ENCODE results near the gene RNF10. TPM values are rescaled to one million over a fixed set of nuclear protein-coding genes. Genes with fewer than 3 reads are reported as not detected.

RNF10 gene
- total RNA-seq, 4 donors from 2014 or later: 98.2 to 206 (median 163) TPM

DNA sequence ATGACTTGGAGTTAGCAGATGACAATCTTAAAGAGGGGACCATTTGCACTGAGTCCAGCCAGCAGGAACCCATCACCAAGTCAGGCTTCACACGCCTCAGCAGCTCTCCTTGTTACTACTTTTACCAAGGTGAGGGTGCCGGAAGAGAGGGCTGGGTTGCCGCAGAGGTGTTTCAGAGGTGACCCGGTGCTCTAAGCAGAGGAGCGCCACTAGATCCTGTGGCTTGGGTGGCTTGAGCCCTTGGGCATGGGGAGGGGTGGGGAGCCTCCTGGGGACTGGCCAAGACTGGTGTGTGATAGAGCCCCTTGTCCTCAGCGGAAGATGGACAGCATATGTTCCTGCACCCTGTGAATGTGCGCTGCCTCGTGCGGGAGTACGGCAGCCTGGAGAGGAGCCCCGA is 29.3 kb downstream of the RNF10 start:
- no peak overlapping the region for H3K27ac ChIP-seq
- no peaks in the 10 kb centered on the region for H3K9me3 ChIP-seq
- peak in 1 of 2 donors; percentile 49 for DNase-seq (ENCODE audit: low spot score in 2 of 2)
- WGBS: 98% methylated on average over 11 of the region's 11 CpGs
- H3K27me3 ChIP-seq: no peaks in the 10 kb centered on the region
- TF ChIP-seq POLR2A (IDR thresholded peaks at IDR 0.05) (no peak), EP300 (IDR thresholded peaks at IDR 0.05) (no peak), POLR2AphosphoS5 (IDR thresholded peaks at IDR 0.05) (no peak)
- TF ChIP-seq, protein P1, sequence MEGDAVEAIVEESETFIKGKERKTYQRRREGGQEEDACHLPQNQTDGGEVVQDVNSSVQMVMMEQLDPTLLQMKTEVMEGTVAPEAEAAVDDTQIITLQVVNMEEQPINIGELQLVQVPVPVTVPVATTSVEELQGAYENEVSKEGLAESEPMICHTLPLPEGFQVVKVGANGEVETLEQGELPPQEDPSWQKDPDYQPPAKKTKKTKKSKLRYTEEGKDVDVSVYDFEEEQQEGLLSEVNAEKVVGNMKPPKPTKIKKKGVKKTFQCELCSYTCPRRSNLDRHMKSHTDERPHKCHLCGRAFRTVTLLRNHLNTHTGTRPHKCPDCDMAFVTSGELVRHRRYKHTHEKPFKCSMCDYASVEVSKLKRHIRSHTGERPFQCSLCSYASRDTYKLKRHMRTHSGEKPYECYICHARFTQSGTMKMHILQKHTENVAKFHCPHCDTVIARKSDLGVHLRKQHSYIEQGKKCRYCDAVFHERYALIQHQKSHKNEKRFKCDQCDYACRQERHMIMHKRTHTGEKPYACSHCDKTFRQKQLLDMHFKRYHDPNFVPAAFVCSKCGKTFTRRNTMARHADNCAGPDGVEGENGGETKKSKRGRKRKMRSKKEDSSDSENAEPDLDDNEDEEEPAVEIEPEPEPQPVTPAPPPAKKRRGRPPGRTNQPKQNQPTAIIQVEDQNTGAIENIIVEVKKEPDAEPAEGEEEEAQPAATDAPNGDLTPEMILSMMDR (IDR thresholded peaks at IDR 0.05): no peak
- peaks cover 91% of the 10 kb centered on the region for H3K36me3 ChIP-seq
- H3K4me1 ChIP-seq: no peaks in the 10 kb centered on the region
- H3K4me3 ChIP-seq: no peak overlapping the region

DNA sequence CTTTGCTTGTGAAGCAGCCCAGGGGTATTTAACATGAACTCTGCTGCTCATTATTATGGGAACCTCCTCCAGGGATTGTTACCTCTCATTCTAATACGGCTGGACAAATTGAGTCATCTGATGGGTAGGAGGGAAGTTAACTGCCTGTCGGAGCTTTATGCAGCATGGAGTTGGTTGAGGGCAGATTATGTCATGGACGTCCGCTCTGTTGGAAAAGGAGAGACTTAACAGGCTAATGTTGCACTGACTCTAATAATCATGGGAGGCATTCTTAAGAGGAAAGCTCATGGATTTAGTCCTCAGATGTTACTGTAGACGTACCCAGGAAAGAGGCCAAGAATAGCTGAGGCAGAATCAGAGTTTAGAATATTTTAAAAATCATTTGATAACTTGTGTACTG is 37.1 kb downstream of the RNF10 start:
- no peaks in the 10 kb centered on the region for H3K9me3 ChIP-seq
- no peaks in the 10 kb centered on the region for H3K27me3 ChIP-seq
- peaks cover 5% of the 10 kb centered on the region for H3K4me1 ChIP-seq
- H3K36me3 ChIP-seq: peaks cover 98% of the 10 kb centered on the region
- no peak overlapping the region for H3K4me3 ChIP-seq
- no peak for TF ChIP-seq POLR2AphosphoS5 (IDR thresholded peaks at IDR 0.05)
- TF ChIP-seq, protein P1 (IDR thresholded peaks at IDR 0.05): no peak
- no peak for TF ChIP-seq EP300 (IDR thresholded peaks at IDR 0.05)
- TF ChIP-seq POLR2A (IDR thresholded peaks at IDR 0.05): no peak
- 83% methylated on average over 5 of the region's 5 CpGs for WGBS
- DNase-seq (ENCODE audit: low spot score in 2 of 2): no peak
- no peak overlapping the region for H3K27ac ChIP-seq

DNA sequence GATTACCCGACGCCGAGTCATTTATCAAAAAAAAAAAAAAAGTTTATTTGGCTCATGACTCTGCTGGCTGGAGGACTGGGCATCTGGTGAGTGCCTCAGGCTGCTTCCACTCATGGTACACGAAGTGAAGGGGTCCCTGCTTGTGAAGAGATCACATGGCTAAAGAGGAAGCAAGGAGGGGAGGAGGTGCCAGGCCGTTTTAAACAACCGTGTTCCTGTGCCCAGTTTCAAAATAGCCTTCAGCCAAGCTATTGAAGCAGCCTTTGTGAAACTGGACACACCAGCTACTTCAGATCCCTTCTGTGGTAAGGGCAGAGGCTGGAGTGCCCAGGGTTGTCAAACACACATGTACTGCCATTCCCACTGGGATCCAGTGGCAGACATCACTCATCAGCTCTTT is 39.4 kb downstream of the RNF10 start:
- TF ChIP-seq POLR2A (IDR thresholded peaks at IDR 0.05): no peak
- TF ChIP-seq, protein P1 (IDR thresholded peaks at IDR 0.05): no peak
- no peak for TF ChIP-seq POLR2AphosphoS5 (IDR thresholded peaks at IDR 0.05)
- TF ChIP-seq EP300 (IDR thresholded peaks at IDR 0.05): no peak
- no peak for DNase-seq (ENCODE audit: low spot score in 2 of 2)
- WGBS: 80% methylated on average over 6 of the region's 6 CpGs
- Histone ChIP-seq H3K27me3 (no peaks in the 10 kb centered on the region), H3K4me3 (no peak overlapping the region), H3K4me1 (peaks cover 5% of the 10 kb centered on the region), H3K27ac (no peak overlapping the region), H3K36me3 (peaks cover 98% of the 10 kb centered on the region), H3K9me3 (no peaks in the 10 kb centered on the region)

DNA sequence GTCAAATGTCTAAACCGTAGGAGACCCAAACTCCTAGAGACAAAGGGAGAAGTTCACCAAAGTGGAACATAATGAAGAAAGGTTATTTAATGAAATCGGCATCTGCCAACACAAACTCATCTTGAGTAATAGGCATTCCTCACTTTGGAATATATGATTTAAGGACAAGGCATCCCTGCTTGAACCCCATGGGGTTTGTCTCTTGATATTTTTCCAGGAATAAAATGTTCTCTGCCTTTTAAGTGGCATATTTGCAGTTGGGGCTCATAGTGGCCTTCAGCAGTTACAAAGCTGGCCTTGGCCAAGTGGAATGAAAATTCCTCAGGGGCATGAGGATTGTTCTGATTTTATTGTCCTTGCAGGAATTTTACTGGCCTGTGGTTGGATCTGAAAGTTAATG is 40.0 kb downstream of the RNF10 start:
- 89% methylated on average over 2 of the region's 2 CpGs for WGBS
- Histone ChIP-seq H3K4me3 (no peak overlapping the region), H3K9me3 (no peaks in the 10 kb centered on the region), H3K27me3 (no peaks in the 10 kb centered on the region), H3K4me1 (peaks cover 5% of the 10 kb centered on the region), H3K27ac (no peak overlapping the region), H3K36me3 (peaks cover 98% of the 10 kb centered on the region)
- DNase-seq (ENCODE audit: low spot score in 2 of 2): no peak
- TF ChIP-seq EP300 (IDR thresholded peaks at IDR 0.05): no peak
- TF ChIP-seq POLR2A (IDR thresholded peaks at IDR 0.05): no peak
- TF ChIP-seq, protein P1 (IDR thresholded peaks at IDR 0.05): no peak
- TF ChIP-seq POLR2AphosphoS5 (IDR thresholded peaks at IDR 0.05): no peak

DNA sequence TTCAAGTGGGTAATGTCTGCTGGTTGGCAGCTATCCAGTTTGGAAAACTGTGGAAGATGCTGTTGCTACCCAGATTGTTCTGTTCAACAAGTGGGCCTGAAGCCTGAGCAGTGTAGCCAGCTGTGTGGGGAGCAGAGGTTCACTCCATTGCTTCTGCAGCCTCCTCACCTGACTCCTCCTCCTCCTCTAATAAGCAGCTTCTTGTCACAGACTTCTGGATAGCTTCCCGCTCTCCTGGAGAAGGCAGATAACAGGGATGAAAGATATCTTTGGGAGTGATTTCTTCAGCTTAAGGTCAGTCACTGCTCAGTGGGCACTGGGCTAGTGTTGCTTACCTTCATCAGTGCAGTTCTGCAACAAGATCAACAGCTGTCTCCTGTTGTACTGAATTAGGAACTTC is 45.0 kb downstream of the RNF10 start:
- 100% methylated on average over 1 of the region's 1 CpG for WGBS
- H3K36me3 ChIP-seq: peaks cover 55% of the 10 kb centered on the region
- no peak overlapping the region for H3K27ac ChIP-seq
- TF ChIP-seq EP300 (IDR thresholded peaks at IDR 0.05): no peak
- no peak for TF ChIP-seq POLR2AphosphoS5 (IDR thresholded peaks at IDR 0.05)
- no peak for TF ChIP-seq POLR2A (IDR thresholded peaks at IDR 0.05)
- TF ChIP-seq, protein P1 (IDR thresholded peaks at IDR 0.05): no peak
- H3K4me1 ChIP-seq: peaks cover 27% of the 10 kb centered on the region
- H3K9me3 ChIP-seq: no peaks in the 10 kb centered on the region
- H3K27me3 ChIP-seq: no peaks in the 10 kb centered on the region
- DNase-seq (ENCODE audit: low spot score in 2 of 2): no peak
- H3K4me3 ChIP-seq: no peak overlapping the region

All from suprapubic skin (tissue), 4 donors.